ENCODE measurements around the gene RAPGEF1.

DNA sequence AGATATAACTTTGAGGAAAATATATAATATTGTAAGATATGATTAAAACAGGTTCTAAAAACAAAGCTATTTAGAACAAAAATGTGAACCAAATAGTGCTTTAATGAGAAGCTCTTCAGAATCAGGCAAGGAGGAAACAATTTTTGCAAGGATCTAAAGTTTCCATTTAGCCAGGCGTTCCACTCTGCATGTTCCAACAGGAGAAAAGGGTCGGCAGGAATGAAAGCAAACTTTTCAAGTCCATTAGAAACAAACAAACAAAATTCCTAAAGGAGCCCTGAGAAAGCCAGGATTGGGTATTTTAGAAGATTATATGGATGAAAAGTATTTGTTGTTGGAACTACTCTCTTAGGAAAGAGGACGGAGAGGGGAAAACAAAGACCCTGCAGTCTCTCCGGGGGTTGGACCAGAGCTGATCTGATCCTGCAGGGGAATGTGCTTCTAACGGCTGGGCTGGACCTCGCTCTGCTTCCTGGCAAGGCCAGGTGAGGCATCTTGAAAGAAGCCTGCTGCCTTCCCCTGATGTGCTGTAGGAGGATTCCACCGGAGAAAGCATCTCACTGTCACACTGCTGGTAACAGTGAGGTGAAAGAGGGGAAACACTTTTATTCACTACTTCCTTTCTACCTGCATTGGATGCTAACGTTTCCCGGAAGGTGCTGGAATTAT, 100.0 kb downstream of the RAPGEF1 start:
- TF ChIP-seq EZH2phosphoT487 (IDR thresholded peaks at IDR 0.05; ENCODE audit: insufficient read depth, low read depth) = no peak
- TF ChIP-seq EZH2 (IDR thresholded peaks at IDR 0.05; ENCODE audit: insufficient read depth, poor library complexity, severe bottlenecking) = no peak
